Brain microvascular endothelial cell (primary cell): ENCODE results near the gene RGS7BP.

ENCODE experiments used
- DNase-seq: peaks from one replicate; pipeline ENCODE4 v3.0.0-alpha.2; 2020
- H3K27ac ChIP-seq: fragments of 250-450 bp; sonication (Bioruptor Pico); 2 replicates; pipeline ENCODE4 v1.5.1; 2020; ENCODE audit warnings: mild to moderate bottlenecking, moderate library complexity
- H3K27me3 ChIP-seq: fragments of 250-450 bp; sonication (Bioruptor Pico); replicated peaks from 2 replicates; pipeline ENCODE4 v1.5.1; 2020; ENCODE audit warnings: mild to moderate bottlenecking
- H3K36me3 ChIP-seq: fragments of 250-450 bp; sonication (Bioruptor Pico); replicated peaks from 2 replicates; pipeline ENCODE4 v1.5.1; 2020; ENCODE audit warnings: mild to moderate bottlenecking
- H3K4me3 ChIP-seq: 2 replicates; pipeline ENCODE4 v1.5.1; 2011; ENCODE audit warnings: low read depth, mild to moderate bottlenecking, control low read depth, low read length, moderate library complexity
- in situ Hi-C: cut with HindIII; loops from 2 replicates; pipeline ENCODE4 v1.10.0; 2017; ENCODE audit warnings: low sequenced_read_pairs, low pct_ligation_motif_present
- TF ChIP-seq, protein P1 (sequence below): IDR thresholded peaks from 2 replicates; pipeline ENCODE4 v1.5.1; 2011; ENCODE audit warnings: low read depth, mild to moderate bottlenecking, moderate library complexity, low read length, control low read depth, inconsistent platforms; ENCODE audit errors: missing control alignments

The RGS7BP gene

GRCh38 chr5:64637144-64637543 is 131.3 kb downstream of the RGS7BP start:
- TF ChIP-seq, protein P1, sequence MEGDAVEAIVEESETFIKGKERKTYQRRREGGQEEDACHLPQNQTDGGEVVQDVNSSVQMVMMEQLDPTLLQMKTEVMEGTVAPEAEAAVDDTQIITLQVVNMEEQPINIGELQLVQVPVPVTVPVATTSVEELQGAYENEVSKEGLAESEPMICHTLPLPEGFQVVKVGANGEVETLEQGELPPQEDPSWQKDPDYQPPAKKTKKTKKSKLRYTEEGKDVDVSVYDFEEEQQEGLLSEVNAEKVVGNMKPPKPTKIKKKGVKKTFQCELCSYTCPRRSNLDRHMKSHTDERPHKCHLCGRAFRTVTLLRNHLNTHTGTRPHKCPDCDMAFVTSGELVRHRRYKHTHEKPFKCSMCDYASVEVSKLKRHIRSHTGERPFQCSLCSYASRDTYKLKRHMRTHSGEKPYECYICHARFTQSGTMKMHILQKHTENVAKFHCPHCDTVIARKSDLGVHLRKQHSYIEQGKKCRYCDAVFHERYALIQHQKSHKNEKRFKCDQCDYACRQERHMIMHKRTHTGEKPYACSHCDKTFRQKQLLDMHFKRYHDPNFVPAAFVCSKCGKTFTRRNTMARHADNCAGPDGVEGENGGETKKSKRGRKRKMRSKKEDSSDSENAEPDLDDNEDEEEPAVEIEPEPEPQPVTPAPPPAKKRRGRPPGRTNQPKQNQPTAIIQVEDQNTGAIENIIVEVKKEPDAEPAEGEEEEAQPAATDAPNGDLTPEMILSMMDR: no peak
- in situ Hi-C loops: loop anchor here (25.0 kb wide), 1 partner anchor 150 kb away; no protein-coding TSS in a partner anchor
- no peaks in the 10 kb centered on the region for H3K27me3 ChIP-seq
- H3K27ac ChIP-seq: no peak overlapping the region
- no peak for DNase-seq
- H3K36me3 ChIP-seq: no peaks in the 10 kb centered on the region
- H3K4me3 ChIP-seq: no peak overlapping the region

DNA sequence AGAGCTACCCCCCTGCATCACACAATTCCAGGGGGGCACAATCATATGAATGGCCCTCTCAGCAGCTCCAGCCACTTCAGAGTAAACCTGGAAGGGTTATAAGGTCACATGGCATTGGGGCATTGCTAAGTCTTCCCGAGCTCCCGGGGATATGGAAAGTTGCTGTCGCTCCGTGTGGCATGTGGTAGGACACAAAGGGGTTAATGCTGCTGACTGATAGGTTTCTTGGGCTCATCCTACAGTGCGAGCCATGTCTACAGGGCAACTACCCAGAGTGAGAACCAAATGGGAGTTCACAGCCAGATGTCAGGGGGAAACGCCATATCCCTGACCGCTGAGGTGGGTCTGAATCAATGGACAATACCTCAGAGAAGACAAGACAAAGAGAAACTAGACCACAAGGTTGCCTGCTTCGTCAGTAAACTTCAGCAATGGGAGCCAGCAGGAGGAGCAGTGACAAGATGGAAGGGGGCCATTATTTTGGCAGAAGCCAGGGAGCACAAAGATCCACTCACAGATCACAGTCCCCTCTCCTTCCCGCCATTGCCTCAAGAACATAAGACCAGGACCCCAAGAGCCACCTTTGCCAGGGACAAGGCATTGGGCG is 132.1 kb downstream of the RGS7BP start:
- in situ Hi-C loops: loop anchor here (25.0 kb wide), 1 partner anchor 149 kb away; no protein-coding TSS in a partner anchor
- no peak for DNase-seq
- Histone ChIP-seq H3K36me3 (no peaks in the 10 kb centered on the region), H3K27ac (no peak overlapping the region), H3K27me3 (no peaks in the 10 kb centered on the region), H3K4me3 (no peak overlapping the region)
- TF ChIP-seq, protein P1: peak; percentile 29

GRCh38 chr5:64644831-64645230 is 139.0 kb downstream of the RGS7BP start:
- no peak overlapping the region for H3K4me3 ChIP-seq
- no peaks in the 10 kb centered on the region for H3K27me3 ChIP-seq
- TF ChIP-seq, protein P1: no peak
- H3K36me3 ChIP-seq: no peaks in the 10 kb centered on the region
- no peak overlapping the region for H3K27ac ChIP-seq
- in situ Hi-C loops: loop anchor here (25.0 kb wide), 1 partner anchor 142 kb away; no protein-coding TSS in a partner anchor
- DNase-seq: no peak

DNA sequence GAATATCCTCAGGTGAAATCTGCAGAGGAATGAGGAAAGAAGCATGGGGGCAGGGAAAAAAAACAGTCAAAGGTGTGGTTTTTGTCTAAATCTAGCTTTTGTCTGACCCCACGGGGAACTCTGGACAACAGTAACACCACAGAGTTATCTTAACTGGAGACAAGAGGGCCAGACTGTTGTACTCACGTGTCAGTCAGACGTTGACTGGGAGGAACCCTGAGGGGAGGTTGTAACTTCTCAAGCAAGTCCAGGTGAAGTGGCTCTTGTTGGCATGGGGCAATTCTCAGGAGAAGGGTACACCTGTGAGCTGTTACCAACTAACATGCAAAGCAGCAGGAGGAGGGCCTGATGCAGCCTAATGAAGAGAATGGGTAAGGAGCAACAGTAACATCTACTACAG is 140.4 kb downstream of the RGS7BP start:
- no peak for DNase-seq
- Histone ChIP-seq H3K27ac (no peak overlapping the region), H3K36me3 (no peaks in the 10 kb centered on the region), H3K4me3 (no peak overlapping the region), H3K27me3 (no peaks in the 10 kb centered on the region)
- TF ChIP-seq, protein P1: no peak
- in situ Hi-C loops: loop anchor here (25.0 kb wide), 1 partner anchor 141 kb away; no protein-coding TSS in a partner anchor

GRCh38 chr5:64649512-64649911 is 143.7 kb downstream of the RGS7BP start:
- Histone ChIP-seq H3K27me3 (no peaks in the 10 kb centered on the region), H3K4me3 (no peak overlapping the region), H3K36me3 (no peaks in the 10 kb centered on the region), H3K27ac (no peak overlapping the region)
- in situ Hi-C loops: loop anchor here (25.0 kb wide), 1 partner anchor 138 kb away; no protein-coding TSS in a partner anchor
- no peak for DNase-seq
- TF ChIP-seq, protein P1: no peak
